Activated naive CD4-positive, alpha-beta T cell treated with anti-CD3 and anti-CD28 coated beads, Interleukin-2, amount 10 ng/mL, durations not matched to agents 7 days and 5 days (primary cell): Measurements from ENCODE around the gene SDR9C7.
"Not testable (repeated sequence)": the region's sequence is repeated elsewhere in the genome, so short reads cannot be mapped to it uniquely, and the experiment has no call there.

Source experiments
- CTCF ChIA-PET: fragments of 350-600 bp; sonication (Branson Sonifier 250); formaldehyde crosslinking; loops from one replicate; lab custom pipeline; 2021; ENCODE audit warnings: antibody characterized with exemption; lab: Charles Lee
- DNase-seq: peaks from one replicate; pipeline ENCODE4 v3.0.0-alpha.2; 2020
- H3K27ac Mint-ChIP-seq: one replicate; pipeline ENCODE4 v1.8.0; 2021; ENCODE audit warnings: mild to moderate bottlenecking, moderate library complexity, mixed read lengths
- H3K27me3 Mint-ChIP-seq: one replicate; pipeline ENCODE4 v1.8.0; 2021; ENCODE audit warnings: mild to moderate bottlenecking, mixed read lengths
- H3K36me3 Mint-ChIP-seq: one replicate; pipeline ENCODE4 v1.8.0; 2021; ENCODE audit warnings: mixed read lengths
- H3K4me1 Mint-ChIP-seq: one replicate; pipeline ENCODE4 v1.8.0; 2021; ENCODE audit warnings: mixed read lengths
- H3K4me3 Mint-ChIP-seq: one replicate; pipeline ENCODE4 v1.8.0; 2021; ENCODE audit warnings: mild to moderate bottlenecking, moderate library complexity, mixed read lengths
- H3K9me3 Mint-ChIP-seq: one replicate; pipeline ENCODE4 v1.8.0; 2021; ENCODE audit warnings: mixed read lengths

SDR9C7 gene

GRCh38 chr12:56885316-56885715 is 48.9 kb downstream of the SDR9C7 start:
- H3K36me3 Mint-ChIP-seq, result no peaks in the 10 kb centered on the region
- H3K4me1 Mint-ChIP-seq, result no peaks in the 10 kb centered on the region
- peaks cover 12% of the 10 kb centered on the region for H3K9me3 Mint-ChIP-seq
- H3K27me3 Mint-ChIP-seq, result peaks cover 10% of the 10 kb centered on the region
- no peak overlapping the region for H3K4me3 Mint-ChIP-seq
- CTCF ChIA-PET, result no interaction called here
- H3K27ac Mint-ChIP-seq, result no peak overlapping the region
- DNase-seq, result no peak

- no peak overlapping the region for H3K4me3 Mint-ChIP-seq
- peaks cover 14% of the 10 kb centered on the region for H3K9me3 Mint-ChIP-seq
- H3K27ac Mint-ChIP-seq, result no peak overlapping the region
- no peaks in the 10 kb centered on the region for H3K36me3 Mint-ChIP-seq
- H3K27me3 Mint-ChIP-seq, result peaks cover 10% of the 10 kb centered on the region
- no peaks in the 10 kb centered on the region for H3K4me1 Mint-ChIP-seq
- no peak for DNase-seq
- CTCF ChIA-PET, result no interaction called here
These were observed 49.8 kb downstream of the SDR9C7 start for GRCh38 chr12:56884421-56884820.

- H3K4me1 Mint-ChIP-seq, CTCF ChIA-PET, H3K27ac Mint-ChIP-seq, H3K27me3 Mint-ChIP-seq, DNase-seq, H3K4me3 Mint-ChIP-seq, H3K36me3 Mint-ChIP-seq: not testable (repeated sequence)
- H3K9me3 Mint-ChIP-seq, result peaks cover 14% of the 10 kb centered on the region
These were observed 51.8 kb downstream of the SDR9C7 start for GRCh38 chr12:56882407-56882806.

- H3K27me3 Mint-ChIP-seq, result peaks cover 4% of the 10 kb centered on the region
These were observed 53.8 kb downstream of the SDR9C7 start for GRCh38 chr12:56880125-56880992.

GRCh38 chr12:56879240-56880124 is 54.7 kb downstream of the SDR9C7 start:
- H3K36me3 Mint-ChIP-seq, H3K27ac Mint-ChIP-seq, H3K27me3 Mint-ChIP-seq, CTCF ChIA-PET, H3K4me1 Mint-ChIP-seq, H3K4me3 Mint-ChIP-seq, DNase-seq: not testable (repeated sequence)
- H3K9me3 Mint-ChIP-seq, result peaks cover 11% of the 10 kb centered on the region

More at GRCh38 chr12:56880125-56880992, 53.8 kb downstream of the SDR9C7 start:
- CTCF ChIA-PET, result interaction anchor here (0.7 kb wide), 1 partner anchor 108 kb away, joined by 6 read pairs; no protein-coding TSS in a partner anchor
- DNase-seq, result no peak
- Mint-ChIP-seq H3K27ac (no peak overlapping the region), H3K36me3 (no peaks in the 10 kb centered on the region), H3K4me3 (no peak overlapping the region), H3K9me3 (peaks cover 11% of the 10 kb centered on the region), H3K4me1 (no peaks in the 10 kb centered on the region)

GRCh38 chr12:56878010-56878339 is 56.2 kb downstream of the SDR9C7 start:
- CTCF ChIA-PET, result no interaction called here
- Mint-ChIP-seq H3K4me3 (no peak overlapping the region), H3K4me1 (no peaks in the 10 kb centered on the region), H3K36me3 (no peaks in the 10 kb centered on the region), H3K27me3 (no peaks in the 10 kb centered on the region), H3K9me3 (peaks cover 7% of the 10 kb centered on the region), H3K27ac (no peak overlapping the region)
- DNase-seq, result no peak

GRCh38 chr12:56877195-56878009 is 56.8 kb downstream of the SDR9C7 start:
- H3K4me1 Mint-ChIP-seq, result no peaks in the 10 kb centered on the region
- no peaks in the 10 kb centered on the region for H3K36me3 Mint-ChIP-seq
- no peak for DNase-seq
- H3K4me3 Mint-ChIP-seq, result no peak overlapping the region
- CTCF ChIA-PET, result no interaction called here
- H3K27me3 Mint-ChIP-seq, result no peaks in the 10 kb centered on the region
- H3K9me3 Mint-ChIP-seq, result peaks cover 7% of the 10 kb centered on the region
- no peak overlapping the region for H3K27ac Mint-ChIP-seq

GRCh38 chr12:56874821-56875220 is 59.4 kb downstream of the SDR9C7 start:
- Mint-ChIP-seq H3K36me3 (no peaks in the 10 kb centered on the region), H3K27ac (no peak overlapping the region), H3K27me3 (peaks cover 5% of the 10 kb centered on the region), H3K4me3 (no peak overlapping the region), H3K4me1 (no peaks in the 10 kb centered on the region), H3K9me3 (no peaks in the 10 kb centered on the region)
- no peak for DNase-seq
- CTCF ChIA-PET, result no interaction called here

GRCh38 chr12:56873382-56873781 is 60.8 kb downstream of the SDR9C7 start:
- Mint-ChIP-seq H3K9me3 (peaks cover 5% of the 10 kb centered on the region), H3K27ac (no peak overlapping the region), H3K4me3 (no peak overlapping the region), H3K4me1 (no peaks in the 10 kb centered on the region), H3K27me3 (peaks cover 12% of the 10 kb centered on the region), H3K36me3 (no peaks in the 10 kb centered on the region)
- DNase-seq, result no peak
- CTCF ChIA-PET, result no interaction called here
